HUES6 (cell line): ENCODE data around the gene INHBC.
"Not testable (repeated sequence)": the region's sequence is repeated elsewhere in the genome, so short reads cannot be mapped to it uniquely, and the experiment has no call there.

Experiments
- H3K27ac ChIP-seq: 2 replicates; pipeline ENCODE4 v1.7.0; 2013; ENCODE audit warnings: low read depth, mild to moderate bottlenecking, low read length, inconsistent platforms
- H3K27me3 ChIP-seq: 2 replicates; pipeline ENCODE4 v1.6.1; 2013; ENCODE audit warnings: low read length; ENCODE audit not compliant: control insufficient read depth, insufficient read depth
- H3K36me3 ChIP-seq: 2 replicates; pipeline ENCODE4 v1.6.1; 2013; ENCODE audit warnings: low read length; ENCODE audit not compliant: control insufficient read depth, insufficient read depth
- H3K4me1 ChIP-seq: 2 replicates; pipeline ENCODE4 v1.6.1; 2013; ENCODE audit warnings: low read length; ENCODE audit not compliant: control insufficient read depth, insufficient read depth
- H3K4me3 ChIP-seq: 2 replicates; pipeline ENCODE4 v1.5.1; 2013; ENCODE audit warnings: low read depth, low read length
- H3K9ac ChIP-seq: one replicate; pipeline ENCODE4 v1.6.1; 2013; ENCODE audit warnings: mild to moderate bottlenecking, low read length
- H3K9me3 ChIP-seq: 2 replicates; pipeline ENCODE4 v1.6.1; 2013; ENCODE audit warnings: low read depth, low read length; ENCODE audit not compliant: control insufficient read depth, insufficient read depth

The INHBC gene

GRCh38 chr12:57488402-57489156, 54.0 kb downstream of the INHBC start:
- peak overlapping the region; percentile 87 for H3K27ac ChIP-seq
- H3K4me3 ChIP-seq, result peak overlapping the region; percentile 90
- H3K9me3 ChIP-seq, result no peaks in the 10 kb centered on the region
- H3K27me3 ChIP-seq, result no peaks in the 10 kb centered on the region
- peak overlapping the region; percentile 95 for H3K9ac ChIP-seq
- H3K36me3 ChIP-seq, result peaks cover 42% of the 10 kb centered on the region
- peaks cover 5% of the 10 kb centered on the region; the same call in 1 of the 2 replicates for H3K4me1 ChIP-seq

- Histone ChIP-seq H3K27ac (no peak overlapping the region), H3K9me3 (no peaks in the 10 kb centered on the region), H3K9ac (no peak overlapping the region), H3K27me3 (no peaks in the 10 kb centered on the region), H3K36me3 (peaks cover 45% of the 10 kb centered on the region), H3K4me3 (peak overlapping the region; percentile 90), H3K4me1 (peaks cover 4% of the 10 kb centered on the region; the same call in 1 of the 2 replicates)
Measured at GRCh38 chr12:57489157-57489641, 54.6 kb downstream of the INHBC start.

- Histone ChIP-seq H3K36me3 (peaks cover 45% of the 10 kb centered on the region), H3K9me3 (no peaks in the 10 kb centered on the region), H3K27me3 (no peaks in the 10 kb centered on the region), H3K9ac (no peak overlapping the region), H3K4me1 (peaks cover 4% of the 10 kb centered on the region; the same call in 1 of the 2 replicates), H3K27ac (no peak overlapping the region), H3K4me3 (peak overlapping the region; percentile 27; the same call in 1 of the 2 replicates)
Measured at GRCh38 chr12:57490126-57490525, 55.5 kb downstream of the INHBC start.

- Histone ChIP-seq H3K36me3 (peaks cover 58% of the 10 kb centered on the region), H3K9ac (no peak overlapping the region), H3K4me3 (no peak overlapping the region), H3K9me3 (no peaks in the 10 kb centered on the region), H3K27me3 (no peaks in the 10 kb centered on the region), H3K27ac (no peak overlapping the region), H3K4me1 (peaks cover 4% of the 10 kb centered on the region; the same call in 1 of the 2 replicates)
Measured at GRCh38 chr12:57491393-57492280, 57.1 kb downstream of the INHBC start.

- not testable (repeated sequence) for H3K9ac ChIP-seq, H3K4me1 ChIP-seq, H3K27me3 ChIP-seq, H3K27ac ChIP-seq, H3K4me3 ChIP-seq, H3K9me3 ChIP-seq
- peaks cover 73% of the 10 kb centered on the region for H3K36me3 ChIP-seq
Measured at GRCh38 chr12:57495051-57495701, 60.6 kb downstream of the INHBC start.

GRCh38 chr12:57496822-57497221, 62.2 kb downstream of the INHBC start:
- H3K27me3 ChIP-seq, result no peaks in the 10 kb centered on the region
- H3K9me3 ChIP-seq, result no peaks in the 10 kb centered on the region
- no peak overlapping the region for H3K4me3 ChIP-seq
- peaks cover 73% of the 10 kb centered on the region for H3K36me3 ChIP-seq
- H3K9ac ChIP-seq, result no peak overlapping the region
- no peaks in the 10 kb centered on the region for H3K4me1 ChIP-seq
- no peak overlapping the region for H3K27ac ChIP-seq

- Histone ChIP-seq H3K36me3 (peaks cover 75% of the 10 kb centered on the region), H3K27me3 (no peaks in the 10 kb centered on the region), H3K27ac (no peak overlapping the region), H3K4me3 (no peak overlapping the region), H3K9ac (no peak overlapping the region), H3K4me1 (no peaks in the 10 kb centered on the region), H3K9me3 (no peaks in the 10 kb centered on the region)
Measured at GRCh38 chr12:57497223-57498131, 62.9 kb downstream of the INHBC start.

GRCh38 chr12:57498132-57498502, 63.5 kb downstream of the INHBC start:
- Histone ChIP-seq H3K36me3 (peaks cover 74% of the 10 kb centered on the region), H3K9ac (no peak overlapping the region), H3K4me3 (no peak overlapping the region), H3K9me3 (no peaks in the 10 kb centered on the region), H3K27ac (no peak overlapping the region), H3K27me3 (no peaks in the 10 kb centered on the region), H3K4me1 (no peaks in the 10 kb centered on the region)

GRCh38 chr12:57498571-57498970, 64.0 kb downstream of the INHBC start:
- Histone ChIP-seq H3K27me3 (no peaks in the 10 kb centered on the region), H3K9ac (no peak overlapping the region), H3K27ac (no peak overlapping the region), H3K36me3 (peaks cover 78% of the 10 kb centered on the region), H3K4me1 (no peaks in the 10 kb centered on the region), H3K4me3 (no peak overlapping the region), H3K9me3 (no peaks in the 10 kb centered on the region)

- Histone ChIP-seq H3K4me3 (no peak overlapping the region), H3K36me3 (peaks cover 91% of the 10 kb centered on the region), H3K9ac (no peak overlapping the region), H3K27ac (no peak overlapping the region), H3K4me1 (no peaks in the 10 kb centered on the region), H3K9me3 (no peaks in the 10 kb centered on the region), H3K27me3 (no peaks in the 10 kb centered on the region)
Measured at GRCh38 chr12:57500213-57500612, 65.6 kb downstream of the INHBC start.
